ENCODE measurements around the gene GAL.

The GAL gene

GRCh38 chr11:68694431-68695297 is 10.3 kb downstream of the GAL start:
- H3K9me2 ChIP-seq (replicated peaks; ENCODE audit: control insufficient read depth, low read length), result no peaks in the 10 kb centered on the region
- no peak overlapping the region for H3K4me2 ChIP-seq (ENCODE audit: low read length)
- no peaks in the 10 kb centered on the region for H3K9me3 ChIP-seq (ENCODE audit: control insufficient read depth, insufficient read depth, low read length)
- H3K36me3 ChIP-seq (ENCODE audit: control insufficient read depth, low read length), result no peaks in the 10 kb centered on the region
- no peaks in the 10 kb centered on the region for H3F3A ChIP-seq (ENCODE audit: control insufficient read depth, insufficient read depth)
- H3K4me1 ChIP-seq (ENCODE audit: control insufficient read depth, low read length), result no peaks in the 10 kb centered on the region
- no peak overlapping the region for H3K27ac ChIP-seq (ENCODE audit: low read depth, low read length)
- H3K27me3 ChIP-seq (ENCODE audit: control insufficient read depth, low read length), result peaks cover 8% of the 10 kb centered on the region
- no peak overlapping the region for H3K4me3 ChIP-seq (ENCODE audit: low read length)
- TF ChIP-seq CTCF (IDR thresholded peaks at IDR 0.05; ENCODE audit: low read depth, low read length, poor library complexity, severe bottlenecking) (no peak), EZH2phosphoT487 (IDR thresholded peaks at IDR 0.05; ENCODE audit: borderline replicate concordance, low read length) (no peak)
- peaks cover 4% of the 10 kb centered on the region; the same call in 1 of the 2 replicates for H4K20me1 ChIP-seq (ENCODE audit: control insufficient read depth, insufficient read depth, low read depth, low read length)
- H3K79me2 ChIP-seq (ENCODE audit: control insufficient read depth, low read length), result no peaks in the 10 kb centered on the region

DNA sequence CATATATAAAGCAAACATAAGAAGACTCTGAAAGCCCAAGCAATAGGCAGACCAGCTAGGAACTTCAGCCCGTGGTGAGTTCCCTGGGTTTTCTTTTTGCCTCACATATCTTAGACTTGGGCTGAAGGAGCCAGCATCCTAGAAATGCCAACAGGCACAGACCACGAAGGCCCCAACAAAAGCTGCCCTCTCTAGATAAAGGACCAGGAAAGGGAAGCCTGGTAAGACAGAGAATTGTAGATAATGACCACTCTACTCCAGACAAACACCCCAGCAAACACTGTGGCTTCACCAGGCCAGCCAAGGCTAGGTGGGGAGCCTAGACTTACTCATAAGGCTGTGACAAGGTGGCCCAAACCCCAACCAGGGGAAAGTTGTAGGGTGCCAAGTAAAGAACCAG is 11.2 kb downstream of the GAL start:
- no peak overlapping the region for H3K27ac ChIP-seq (ENCODE audit: low read depth, low read length)
- H3K36me3 ChIP-seq (ENCODE audit: control insufficient read depth, low read length), result no peaks in the 10 kb centered on the region
- peaks cover 8% of the 10 kb centered on the region for H3K27me3 ChIP-seq (ENCODE audit: control insufficient read depth, low read length)
- H3K79me2 ChIP-seq (ENCODE audit: control insufficient read depth, low read length), result no peaks in the 10 kb centered on the region
- H3F3A ChIP-seq (ENCODE audit: control insufficient read depth, insufficient read depth), result no peaks in the 10 kb centered on the region
- H3K4me3 ChIP-seq (ENCODE audit: low read length), result no peak overlapping the region
- H3K9me2 ChIP-seq (replicated peaks; ENCODE audit: control insufficient read depth, low read length), result no peaks in the 10 kb centered on the region
- no peak overlapping the region for H3K4me2 ChIP-seq (ENCODE audit: low read length)
- TF ChIP-seq EZH2phosphoT487 (IDR thresholded peaks at IDR 0.05; ENCODE audit: borderline replicate concordance, low read length) (no peak), CTCF (IDR thresholded peaks at IDR 0.05; ENCODE audit: low read depth, low read length, poor library complexity, severe bottlenecking) (no peak)
- H3K9me3 ChIP-seq (ENCODE audit: control insufficient read depth, insufficient read depth, low read length), result no peaks in the 10 kb centered on the region
- H4K20me1 ChIP-seq (ENCODE audit: control insufficient read depth, insufficient read depth, low read depth, low read length), result peaks cover 4% of the 10 kb centered on the region; the same call in 1 of the 2 replicates
- H3K4me1 ChIP-seq (ENCODE audit: control insufficient read depth, low read length), result no peaks in the 10 kb centered on the region

GRCh38 chr11:68698993-68699392 is 14.6 kb downstream of the GAL start:
- H3K27me3 ChIP-seq (ENCODE audit: control insufficient read depth, low read length), result peaks cover 11% of the 10 kb centered on the region

More at GRCh38 chr11:68698993-68699392, 14.6 kb downstream of the GAL start:
- no peak overlapping the region for H3K4me2 ChIP-seq (ENCODE audit: low read length)
- H3K27ac ChIP-seq (ENCODE audit: low read depth, low read length), result no peak overlapping the region
- TF ChIP-seq EZH2phosphoT487 (IDR thresholded peaks at IDR 0.05; ENCODE audit: borderline replicate concordance, low read length), result no peak
- TF ChIP-seq CTCF (IDR thresholded peaks at IDR 0.05; ENCODE audit: low read depth, low read length, poor library complexity, severe bottlenecking), result no peak
- H3K79me2 ChIP-seq (ENCODE audit: control insufficient read depth, low read length), result no peaks in the 10 kb centered on the region
- H3K36me3 ChIP-seq (ENCODE audit: control insufficient read depth, low read length), result no peaks in the 10 kb centered on the region
- no peaks in the 10 kb centered on the region for H3K9me2 ChIP-seq (replicated peaks; ENCODE audit: control insufficient read depth, low read length)
- no peaks in the 10 kb centered on the region for H3F3A ChIP-seq (ENCODE audit: control insufficient read depth, insufficient read depth)
- H3K9me3 ChIP-seq (ENCODE audit: control insufficient read depth, insufficient read depth, low read length), result no peaks in the 10 kb centered on the region
- peaks cover 4% of the 10 kb centered on the region; the same call in 1 of the 2 replicates for H4K20me1 ChIP-seq (ENCODE audit: control insufficient read depth, insufficient read depth, low read depth, low read length)
- no peaks in the 10 kb centered on the region for H3K4me1 ChIP-seq (ENCODE audit: control insufficient read depth, low read length)
- H3K4me3 ChIP-seq (ENCODE audit: low read length), result no peak overlapping the region
